H7 (cell line): ENCODE data around the gene PCDHB1. TPM values are rescaled to one million over a fixed set of nuclear protein-coding genes. Genes with fewer than 3 reads are reported as not detected.
A peak's percentile ranks its signal among the peaks of the same experiment; 100 is the strongest.

Experiments used
- DNase-seq: peaks from one replicate; pipeline ENCODE4 v3.0.0; 2012
- H3K27me3 ChIP-seq: 2 replicates; pipeline ENCODE4 v1.6.0; 2011; ENCODE audit warnings: mild to moderate bottlenecking, low read length; ENCODE audit not compliant: control insufficient read depth, insufficient read depth
- H3K36me3 ChIP-seq: replicated peaks from 2 replicates; pipeline ENCODE4 v1.5.1; 2011; ENCODE audit warnings: low read length; ENCODE audit not compliant: control insufficient read depth, insufficient read depth
- H3K4me3 ChIP-seq: 2 replicates; pipeline ENCODE4 v1.5.1; 2011; ENCODE audit warnings: low read depth, mild to moderate bottlenecking, control low read depth, low read length, moderate library complexity; ENCODE audit not compliant: insufficient read depth
- total RNA-seq: library from RNA; depleted of rRNA; stranded (reverse); fragments of >200 nt; shearing (Covaris generic); gene quantifications from 2 replicates; pipeline ENCODE4 v1.2.3, GENCODE V29; 2014; rRNA removed

Gene PCDHB1
- 0.10 and 0.30 TPM in 2 replicates for total RNA-seq

- peak; percentile 15 for DNase-seq
- H3K4me3 ChIP-seq: peak within 1 kb of the TSS; percentile 52
- H3K36me3 ChIP-seq: no peaks in the 10 kb centered on the region
- H3K27me3 ChIP-seq: peaks cover 12% of the 10 kb centered on the region; the same call in 1 of the 2 replicates
Observed at GRCh38 chr5:141050622-141051520, at the start of gene PCDHB1. Gene PCDHB1 (plus strand): TSS chr5:141051374. CDS start chr5:141051471, 97 bp downstream.

- Histone ChIP-seq H3K4me3 (peak overlapping the region; percentile 41), H3K36me3 (no peaks in the 10 kb centered on the region), H3K27me3 (no peaks in the 10 kb centered on the region)
- DNase-seq: peak; percentile 49
Observed at GRCh38 chr5:141001446-141001843, 49.7 kb upstream of the PCDHB1 start.

DNA sequence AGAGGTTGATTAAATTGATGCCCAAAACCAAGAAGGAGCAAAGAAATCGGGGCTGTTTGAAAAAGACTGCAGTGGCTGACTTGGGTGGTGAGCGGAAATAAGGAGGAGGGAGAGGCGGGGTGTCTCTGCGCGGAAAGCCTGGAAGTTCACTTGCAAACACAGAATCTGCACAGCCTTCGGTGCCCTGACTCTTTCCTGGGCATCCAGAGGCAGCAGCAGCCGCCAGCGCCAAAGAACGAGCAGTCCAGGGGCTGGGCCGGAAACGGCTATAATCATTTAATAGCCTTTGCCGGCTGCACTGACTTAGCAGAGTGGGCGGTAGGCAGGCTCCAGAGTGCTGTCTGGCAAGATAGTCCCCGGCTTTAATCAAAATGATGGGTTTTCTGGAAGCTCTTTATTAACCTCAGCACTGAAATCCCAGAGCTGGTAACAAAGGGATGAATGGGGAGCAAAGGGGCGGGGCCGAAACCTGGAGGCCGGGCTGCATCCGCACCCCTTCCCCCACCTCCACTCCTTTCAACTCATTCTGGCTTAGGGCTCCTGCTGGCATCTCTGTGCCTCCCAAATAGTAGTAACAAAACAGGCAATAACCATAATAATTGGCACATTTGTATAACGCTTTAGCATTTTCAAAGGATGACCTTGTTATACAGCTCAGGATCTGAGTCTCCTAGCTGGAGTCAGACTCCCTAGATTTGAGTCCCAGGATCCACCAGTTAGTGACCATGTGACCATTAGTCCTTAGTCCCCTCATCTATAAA is 49.1 kb upstream of the PCDHB1 start:
- H3K27me3 ChIP-seq: no peaks in the 10 kb centered on the region
- DNase-seq: peak; percentile 82
- H3K36me3 ChIP-seq: no peaks in the 10 kb centered on the region
- peak overlapping the region; percentile 41 for H3K4me3 ChIP-seq

GRCh38 chr5:141002605-141002965 is 48.6 kb upstream of the PCDHB1 start:
- Histone ChIP-seq H3K27me3 (no peaks in the 10 kb centered on the region), H3K4me3 (no peak overlapping the region), H3K36me3 (no peaks in the 10 kb centered on the region)
- no peak for DNase-seq

- H3K27me3 ChIP-seq: no peaks in the 10 kb centered on the region
- H3K36me3 ChIP-seq: no peaks in the 10 kb centered on the region
- no peak for DNase-seq
- H3K4me3 ChIP-seq: no peak overlapping the region
Observed at GRCh38 chr5:141003031-141003430, 48.1 kb upstream of the PCDHB1 start.

- no peak overlapping the region for H3K4me3 ChIP-seq
Observed at GRCh38 chr5:141003791-141004611, 47.2 kb upstream of the PCDHB1 start.

GRCh38 chr5:141007791-141008190 is 43.4 kb upstream of the PCDHB1 start:
- no peak for DNase-seq
- H3K4me3 ChIP-seq: no peak overlapping the region
- H3K27me3 ChIP-seq: no peaks in the 10 kb centered on the region
- no peaks in the 10 kb centered on the region for H3K36me3 ChIP-seq

More at GRCh38 chr5:141003791-141004611, 47.2 kb upstream of the PCDHB1 start:
- no peaks in the 10 kb centered on the region for H3K36me3 ChIP-seq
- peak; percentile 58 for DNase-seq
- no peaks in the 10 kb centered on the region for H3K27me3 ChIP-seq

DNA sequence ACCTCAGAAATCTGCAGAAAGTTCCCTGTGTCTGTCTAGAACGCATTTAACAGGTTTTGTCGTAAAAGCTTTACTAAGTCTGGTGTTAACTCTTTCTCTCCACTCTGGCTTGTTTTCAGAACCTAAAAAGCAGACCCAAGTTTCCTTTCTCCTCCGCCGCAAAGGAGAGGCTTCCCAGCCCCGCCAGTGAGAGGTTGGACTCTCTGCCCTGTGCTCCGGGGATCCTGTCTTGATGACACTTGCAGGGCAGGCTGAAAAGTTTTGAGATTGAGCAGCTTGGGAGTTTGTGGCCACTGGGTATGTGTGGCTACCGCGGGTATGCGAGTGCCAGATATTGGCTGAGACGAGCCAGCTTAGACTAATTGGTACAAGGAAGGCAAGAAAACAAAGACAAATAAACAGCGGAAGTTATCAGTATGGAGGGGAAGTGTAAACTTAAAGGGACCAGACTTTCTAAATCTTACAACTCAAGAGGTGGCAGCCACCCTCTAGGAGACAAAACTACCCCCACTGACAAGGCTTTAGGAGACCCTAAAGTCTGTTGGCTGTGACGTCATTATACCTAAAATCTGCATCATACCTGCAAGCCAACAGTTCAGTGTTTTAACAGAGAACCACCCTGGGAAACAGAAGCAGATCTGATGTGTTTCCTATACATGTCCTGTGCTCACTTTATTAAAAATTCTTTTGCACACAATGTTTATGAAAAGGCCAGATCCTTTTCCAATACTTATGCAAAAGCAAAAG is 41.0 kb upstream of the PCDHB1 start:
- no peak overlapping the region for H3K4me3 ChIP-seq
- no peak for DNase-seq

GRCh38 chr5:141017943-141018342 is 33.2 kb upstream of the PCDHB1 start:
- H3K36me3 ChIP-seq: no peaks in the 10 kb centered on the region
- H3K27me3 ChIP-seq: no peaks in the 10 kb centered on the region
- DNase-seq: no peak
- H3K4me3 ChIP-seq: no peak overlapping the region

More for the DNA sequence above, 41.0 kb upstream of the PCDHB1 start:
- no peaks in the 10 kb centered on the region for H3K27me3 ChIP-seq
- no peaks in the 10 kb centered on the region for H3K36me3 ChIP-seq

- Histone ChIP-seq H3K27me3 (no peaks in the 10 kb centered on the region), H3K4me3 (no peak overlapping the region), H3K36me3 (no peaks in the 10 kb centered on the region)
- no peak for DNase-seq
Observed at GRCh38 chr5:141022384-141022783, 28.8 kb upstream of the PCDHB1 start.

- Histone ChIP-seq H3K36me3 (no peaks in the 10 kb centered on the region), H3K4me3 (no peak overlapping the region), H3K27me3 (no peaks in the 10 kb centered on the region)
- DNase-seq: no peak
Observed at GRCh38 chr5:141031006-141031405, 20.2 kb upstream of the PCDHB1 start.

- no peak overlapping the region for H3K4me3 ChIP-seq
- DNase-seq: peak; percentile 34
- H3K27me3 ChIP-seq: no peaks in the 10 kb centered on the region
- no peaks in the 10 kb centered on the region for H3K36me3 ChIP-seq
Observed at GRCh38 chr5:141032626-141033025, 18.5 kb upstream of the PCDHB1 start.

- H3K27me3 ChIP-seq: no peaks in the 10 kb centered on the region
- no peak overlapping the region for H3K4me3 ChIP-seq
- no peaks in the 10 kb centered on the region for H3K36me3 ChIP-seq
- DNase-seq: no peak
Observed at GRCh38 chr5:141039061-141039460, 12.1 kb upstream of the PCDHB1 start.

DNA sequence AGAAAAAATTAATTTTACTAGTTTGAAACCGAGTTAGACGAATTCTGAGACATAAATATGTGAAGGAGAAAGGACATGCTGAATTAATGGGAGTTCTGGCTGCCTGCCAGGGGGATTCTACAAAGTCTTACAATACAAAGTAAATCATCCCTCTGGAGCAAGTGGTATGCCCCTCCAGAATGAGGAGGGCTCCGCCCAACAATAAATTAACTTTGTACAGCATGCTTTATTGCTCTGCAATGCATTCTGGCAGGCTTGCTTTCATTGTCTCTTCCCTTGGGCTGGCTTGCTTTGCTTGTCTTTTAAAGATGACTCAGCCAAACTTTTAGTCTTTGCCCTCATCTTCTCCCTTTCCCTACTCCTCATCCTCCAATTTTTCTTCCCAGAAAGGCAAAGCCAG is 11.7 kb upstream of the PCDHB1 start:
- Histone ChIP-seq H3K4me3 (peak overlapping the region; percentile 53), H3K27me3 (no peaks in the 10 kb centered on the region), H3K36me3 (no peaks in the 10 kb centered on the region)
- peak; percentile 10 for DNase-seq
